ENCODE data around the gene RHOT1. TPM values are rescaled to one million over a fixed set of nuclear protein-coding genes. Genes with fewer than 3 reads are reported as not detected.

Gene RHOT1
- total RNA-seq, 1 donor from 2014 or later = 34.6 TPM

DNA sequence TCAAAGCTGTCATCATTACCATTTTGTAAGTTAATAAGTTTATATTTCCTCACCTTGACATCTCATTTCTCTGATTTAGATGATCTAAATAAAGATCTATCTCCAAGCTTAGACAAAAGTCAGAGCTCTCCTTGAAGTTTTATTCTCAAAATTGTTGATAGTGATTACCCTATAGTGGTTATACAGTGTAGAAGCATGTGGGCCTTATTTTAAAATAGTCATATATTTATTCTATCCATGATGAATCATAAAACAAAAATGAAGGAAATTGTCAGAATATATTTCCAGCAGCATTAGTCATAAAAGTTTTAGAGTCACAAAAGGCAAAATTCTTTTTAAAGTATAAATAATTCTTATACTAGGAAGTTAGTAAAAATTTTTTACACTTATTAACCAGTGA is 49.0 kb downstream of the RHOT1 start:
- Mint-ChIP-seq H3K27me3 (ENCODE audit: low read depth) (no peaks in the 10 kb centered on the region), H3K27ac (peak overlapping the region; percentile 9), H3K36me3 (peaks cover 30% of the 10 kb centered on the region), H3K4me1 (no peaks in the 10 kb centered on the region), H3K9me3 (no peaks in the 10 kb centered on the region), H3K4me3 (no peak overlapping the region)
- DNase-seq (ENCODE audit: low spot score in 2 of 2, unreplicated experiment in 2 of 2) = no peak
- TF ChIP-seq, protein P1, sequence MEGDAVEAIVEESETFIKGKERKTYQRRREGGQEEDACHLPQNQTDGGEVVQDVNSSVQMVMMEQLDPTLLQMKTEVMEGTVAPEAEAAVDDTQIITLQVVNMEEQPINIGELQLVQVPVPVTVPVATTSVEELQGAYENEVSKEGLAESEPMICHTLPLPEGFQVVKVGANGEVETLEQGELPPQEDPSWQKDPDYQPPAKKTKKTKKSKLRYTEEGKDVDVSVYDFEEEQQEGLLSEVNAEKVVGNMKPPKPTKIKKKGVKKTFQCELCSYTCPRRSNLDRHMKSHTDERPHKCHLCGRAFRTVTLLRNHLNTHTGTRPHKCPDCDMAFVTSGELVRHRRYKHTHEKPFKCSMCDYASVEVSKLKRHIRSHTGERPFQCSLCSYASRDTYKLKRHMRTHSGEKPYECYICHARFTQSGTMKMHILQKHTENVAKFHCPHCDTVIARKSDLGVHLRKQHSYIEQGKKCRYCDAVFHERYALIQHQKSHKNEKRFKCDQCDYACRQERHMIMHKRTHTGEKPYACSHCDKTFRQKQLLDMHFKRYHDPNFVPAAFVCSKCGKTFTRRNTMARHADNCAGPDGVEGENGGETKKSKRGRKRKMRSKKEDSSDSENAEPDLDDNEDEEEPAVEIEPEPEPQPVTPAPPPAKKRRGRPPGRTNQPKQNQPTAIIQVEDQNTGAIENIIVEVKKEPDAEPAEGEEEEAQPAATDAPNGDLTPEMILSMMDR (IDR thresholded peaks at IDR 0.05; ENCODE audit: unreplicated experiment) = no peak

DNA sequence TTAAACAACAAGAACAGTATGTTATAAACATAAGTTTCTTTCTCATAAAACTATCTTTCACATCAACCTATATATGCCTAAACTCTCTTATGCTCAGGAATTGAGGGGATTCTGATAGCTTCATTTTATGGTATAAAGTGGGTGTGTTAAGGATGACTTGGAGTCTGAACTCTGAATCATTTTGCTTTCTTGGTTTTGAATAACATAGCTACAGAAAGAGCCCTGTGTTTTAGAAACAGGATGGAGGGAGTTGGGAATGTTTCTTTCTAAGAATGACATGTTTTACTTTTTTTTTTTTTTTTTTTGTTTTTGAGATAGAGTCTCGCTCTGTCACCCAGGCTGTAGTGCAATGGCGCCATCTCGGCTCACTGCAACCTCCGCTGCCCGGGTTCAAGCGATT is 50.1 kb downstream of the RHOT1 start:
- Mint-ChIP-seq H3K27me3 (ENCODE audit: low read depth) (no peaks in the 10 kb centered on the region), H3K4me1 (no peaks in the 10 kb centered on the region), H3K4me3 (no peak overlapping the region), H3K27ac (no peak overlapping the region), H3K36me3 (peaks cover 34% of the 10 kb centered on the region), H3K9me3 (no peaks in the 10 kb centered on the region)
- TF ChIP-seq, protein P1 (IDR thresholded peaks at IDR 0.05; ENCODE audit: unreplicated experiment) = no peak
- no peak for DNase-seq (ENCODE audit: low spot score in 2 of 2, unreplicated experiment in 2 of 2)

DNA sequence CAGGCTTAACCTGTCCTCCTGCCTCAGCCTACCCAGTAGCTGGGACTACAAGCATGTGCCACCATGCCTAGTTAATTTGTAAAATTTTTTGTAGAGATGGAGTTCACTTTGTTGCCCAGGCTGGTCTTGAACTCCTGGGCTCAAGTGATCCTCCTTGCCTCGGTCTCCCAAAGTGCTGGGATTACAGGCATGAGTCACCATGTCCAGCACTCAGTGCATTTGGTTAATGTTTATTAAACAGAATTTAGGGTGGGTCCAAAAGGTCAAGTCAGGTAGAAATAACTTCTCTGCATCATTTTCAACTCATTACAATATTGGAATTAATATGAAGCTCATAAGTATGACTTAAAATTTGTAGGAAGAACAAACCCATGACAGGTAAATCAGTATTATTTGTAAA is 55.7 kb downstream of the RHOT1 start:
- H3K27me3 Mint-ChIP-seq (ENCODE audit: low read depth) = no peaks in the 10 kb centered on the region
- H3K4me3 Mint-ChIP-seq = no peak overlapping the region
- no peak for DNase-seq (ENCODE audit: low spot score in 2 of 2, unreplicated experiment in 2 of 2)
- H3K4me1 Mint-ChIP-seq = no peaks in the 10 kb centered on the region
- H3K9me3 Mint-ChIP-seq = no peaks in the 10 kb centered on the region
- TF ChIP-seq, protein P1 (IDR thresholded peaks at IDR 0.05; ENCODE audit: unreplicated experiment) = no peak
- no peak overlapping the region for H3K27ac Mint-ChIP-seq
- H3K36me3 Mint-ChIP-seq = peaks cover 32% of the 10 kb centered on the region

DNA sequence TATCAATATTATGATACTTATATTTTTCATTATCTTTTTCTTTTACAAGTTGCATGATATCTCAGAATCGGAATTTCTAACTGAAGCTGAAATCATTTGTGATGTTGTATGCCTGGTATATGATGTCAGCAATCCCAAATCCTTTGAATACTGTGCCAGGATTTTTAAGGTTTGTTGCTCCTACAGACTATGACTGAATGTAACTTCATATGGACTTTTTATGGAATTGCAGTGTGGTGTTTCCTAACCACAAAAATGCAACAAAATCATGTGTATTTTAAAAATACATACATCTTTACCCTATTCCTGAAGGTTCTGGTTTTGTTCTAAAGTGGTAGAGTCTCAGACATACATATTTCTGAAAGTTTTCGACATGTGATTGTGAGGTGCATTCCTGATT is 64.6 kb downstream of the RHOT1 start:
- no peak for DNase-seq (ENCODE audit: low spot score in 2 of 2, unreplicated experiment in 2 of 2)
- H3K9me3 Mint-ChIP-seq = no peaks in the 10 kb centered on the region
- no peak overlapping the region for H3K4me3 Mint-ChIP-seq
- no peaks in the 10 kb centered on the region for H3K27me3 Mint-ChIP-seq (ENCODE audit: low read depth)
- peaks cover 16% of the 10 kb centered on the region for H3K4me1 Mint-ChIP-seq
- H3K36me3 Mint-ChIP-seq = peaks cover 22% of the 10 kb centered on the region
- TF ChIP-seq, protein P1 (IDR thresholded peaks at IDR 0.05; ENCODE audit: unreplicated experiment) = no peak
- peak overlapping the region; percentile 25 for H3K27ac Mint-ChIP-seq

DNA sequence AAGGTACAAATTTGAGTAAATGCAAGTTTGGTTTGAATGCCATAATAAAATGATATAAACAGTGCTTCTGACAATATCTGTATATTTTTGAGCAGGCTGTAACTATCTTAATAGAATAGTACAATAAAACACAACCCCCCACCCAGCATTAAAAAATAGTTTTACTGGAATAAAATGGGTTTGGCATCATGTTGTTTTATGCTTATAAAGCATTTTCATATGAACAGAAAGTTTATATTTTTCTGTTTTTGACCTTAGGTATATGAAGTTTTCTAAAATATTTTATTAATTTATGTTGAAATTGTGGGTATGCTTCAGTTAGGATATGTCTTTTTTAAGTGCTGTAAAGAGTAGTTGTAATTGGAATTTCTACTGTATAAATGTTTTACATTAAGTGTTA is 66.1 kb downstream of the RHOT1 start:
- TF ChIP-seq, protein P1 (IDR thresholded peaks at IDR 0.05; ENCODE audit: unreplicated experiment) = no peak
- Mint-ChIP-seq H3K4me1 (peaks cover 16% of the 10 kb centered on the region), H3K9me3 (no peaks in the 10 kb centered on the region), H3K4me3 (no peak overlapping the region), H3K36me3 (peaks cover 22% of the 10 kb centered on the region), H3K27ac (no peak overlapping the region), H3K27me3 (ENCODE audit: low read depth) (no peaks in the 10 kb centered on the region)
- no peak for DNase-seq (ENCODE audit: low spot score in 2 of 2, unreplicated experiment in 2 of 2)

DNA sequence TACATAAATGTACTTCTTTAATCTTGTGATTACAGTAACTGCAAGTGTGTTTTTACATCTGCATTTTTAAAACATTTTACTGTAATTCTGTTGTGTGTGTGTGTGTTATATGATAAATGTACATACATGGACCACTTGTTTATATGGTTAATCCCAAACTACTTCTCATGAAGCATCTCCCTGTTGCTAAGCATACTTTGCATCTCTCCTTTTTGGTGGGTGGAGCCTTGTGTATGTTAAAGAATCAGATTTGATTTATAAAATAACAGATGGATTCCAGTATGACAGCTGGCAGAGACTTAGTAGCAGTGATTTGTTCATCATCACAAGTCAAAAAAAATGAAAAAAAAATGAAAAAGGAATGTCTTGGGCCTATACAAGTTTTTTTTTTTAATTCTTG is 67.3 kb downstream of the RHOT1 start:
- DNase-seq (ENCODE audit: low spot score in 2 of 2, unreplicated experiment in 2 of 2) = no peak
- Mint-ChIP-seq H3K27ac (no peak overlapping the region), H3K27me3 (ENCODE audit: low read depth) (no peaks in the 10 kb centered on the region), H3K36me3 (peaks cover 22% of the 10 kb centered on the region), H3K4me3 (no peak overlapping the region), H3K9me3 (no peaks in the 10 kb centered on the region), H3K4me1 (peaks cover 14% of the 10 kb centered on the region)
- TF ChIP-seq, protein P1 (IDR thresholded peaks at IDR 0.05; ENCODE audit: unreplicated experiment) = no peak

All from mesothelial cell of epicardium (in vitro differentiated cells).